Gastrocnemius medialis (tissue), 4 donors: ENCODE results near the gene UBP1.
"Not testable (repeated sequence)": the region's sequence is repeated elsewhere in the genome, so short reads cannot be mapped to it uniquely, and the experiment has no call there.

Experiments used
- POLR2A ChIP-seq, 2 donors: fragments of 450-650 bp; IDR thresholded peaks; one replicate each; pipeline ENCODE4 v1.6.1; 2017; ENCODE audit warnings: antibody characterized with exemption in 2 of 2, mild to moderate bottlenecking in 2 of 2, moderate library complexity in 2 of 2
- TF ChIP-seq, protein P1 (sequence below), 5 experiments: fragments of 450-650 bp in 3 of 5; fragments of 200-600 bp in 2 of 5; sonication (generic) in 2 of 5; IDR thresholded peaks in 4 of 5; conservative IDR thresholded peaks in 1 of 5; 1 replicate in 4 of 5; 2 replicates in 1 of 5; pipeline ENCODE4 v1.5.1; 2016 to 2019; ENCODE audit warnings: antibody characterized with exemption in 5 of 5, mild to moderate bottlenecking in 3 of 5, moderate library complexity in 3 of 5

DNA sequence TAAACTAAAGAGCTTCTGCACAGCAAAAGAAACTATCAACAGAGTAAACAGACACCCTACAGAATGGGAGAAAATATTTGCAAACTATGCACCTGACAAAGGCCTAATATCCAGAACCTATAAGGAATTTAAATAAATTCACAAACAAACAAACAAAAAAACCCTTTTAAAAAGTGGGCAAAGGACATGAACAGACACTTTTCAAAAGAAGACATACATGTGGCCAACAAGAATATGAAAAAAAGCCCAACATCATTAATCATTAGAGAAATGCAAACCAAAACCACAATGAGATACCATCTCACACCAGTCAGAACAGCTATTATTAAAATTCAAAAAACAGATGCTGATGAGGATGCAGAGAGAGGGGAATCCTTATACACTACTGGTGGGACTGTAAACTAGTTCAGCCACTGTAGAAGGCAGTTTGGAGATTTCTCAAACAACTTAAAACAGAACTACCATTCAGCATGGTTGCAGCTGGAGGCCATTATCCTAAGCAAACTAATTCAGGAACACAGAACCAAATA is 101.2 kb downstream of the UBP1 start:
- not testable (repeated sequence) for TF ChIP-seq POLR2A (IDR thresholded peaks at IDR 0.05)
- TF ChIP-seq, protein P1, sequence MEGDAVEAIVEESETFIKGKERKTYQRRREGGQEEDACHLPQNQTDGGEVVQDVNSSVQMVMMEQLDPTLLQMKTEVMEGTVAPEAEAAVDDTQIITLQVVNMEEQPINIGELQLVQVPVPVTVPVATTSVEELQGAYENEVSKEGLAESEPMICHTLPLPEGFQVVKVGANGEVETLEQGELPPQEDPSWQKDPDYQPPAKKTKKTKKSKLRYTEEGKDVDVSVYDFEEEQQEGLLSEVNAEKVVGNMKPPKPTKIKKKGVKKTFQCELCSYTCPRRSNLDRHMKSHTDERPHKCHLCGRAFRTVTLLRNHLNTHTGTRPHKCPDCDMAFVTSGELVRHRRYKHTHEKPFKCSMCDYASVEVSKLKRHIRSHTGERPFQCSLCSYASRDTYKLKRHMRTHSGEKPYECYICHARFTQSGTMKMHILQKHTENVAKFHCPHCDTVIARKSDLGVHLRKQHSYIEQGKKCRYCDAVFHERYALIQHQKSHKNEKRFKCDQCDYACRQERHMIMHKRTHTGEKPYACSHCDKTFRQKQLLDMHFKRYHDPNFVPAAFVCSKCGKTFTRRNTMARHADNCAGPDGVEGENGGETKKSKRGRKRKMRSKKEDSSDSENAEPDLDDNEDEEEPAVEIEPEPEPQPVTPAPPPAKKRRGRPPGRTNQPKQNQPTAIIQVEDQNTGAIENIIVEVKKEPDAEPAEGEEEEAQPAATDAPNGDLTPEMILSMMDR (IDR thresholded peaks at IDR 0.05 in 4 of 5, conservative IDR thresholded peaks at IDR 0.05 in 1 of 5): not testable (repeated sequence)
